GM18502 (cell line): ENCODE measurements around the gene IGSF22.

Experiments
- ATAC-seq: cut with Tn5 transposase; IDR thresholded peaks from one replicate; pipeline ENCODE4 v1.9.1; 2021; ENCODE audit warnings: mild to moderate bottlenecking; ENCODE audit not compliant: unreplicated experiment, poor library complexity

Gene IGSF22

GRCh38 chr11:18745251-18745650, 19.3 kb upstream of the IGSF22 start:
- no peak for ATAC-seq

GRCh38 chr11:18743900-18744514, 18.0 kb upstream of the IGSF22 start:
- no peak for ATAC-seq

- ATAC-seq = no peak
Observed at GRCh38 chr11:18743365-18743764, 17.4 kb upstream of the IGSF22 start.

GRCh38 chr11:18741783-18742182, 15.8 kb upstream of the IGSF22 start:
- no peak for ATAC-seq

- ATAC-seq = no peak
Observed at GRCh38 chr11:18739685-18740084, 13.7 kb upstream of the IGSF22 start.

- no peak for ATAC-seq
Observed at GRCh38 chr11:18737642-18738041, 11.7 kb upstream of the IGSF22 start.

- ATAC-seq = no peak
Observed at GRCh38 chr11:18736590-18737148, 10.7 kb upstream of the IGSF22 start.

- ATAC-seq = no peak
Observed at GRCh38 chr11:18733202-18733601, 7.2 kb upstream of the IGSF22 start.

GRCh38 chr11:18731949-18732821, 6.2 kb upstream of the IGSF22 start:
- ATAC-seq = peak; percentile 71

- peak; percentile 37 for ATAC-seq
Observed at GRCh38 chr11:18731441-18731840, 5.5 kb upstream of the IGSF22 start.

GRCh38 chr11:18730020-18730419, 4.0 kb upstream of the IGSF22 start:
- ATAC-seq = no peak

- no peak for ATAC-seq
Observed at GRCh38 chr11:18729426-18729825, 3.4 kb upstream of the IGSF22 start.

GRCh38 chr11:18728658-18729057, 2.7 kb upstream of the IGSF22 start:
- no peak for ATAC-seq

- peak; percentile 57 for ATAC-seq
Observed at GRCh38 chr11:18727479-18728236, 1.7 kb upstream of the IGSF22 start.

- no peak for ATAC-seq
Observed at GRCh38 chr11:18723991-18724390, 2.0 kb downstream of the IGSF22 start.

- no peak for ATAC-seq
Observed at GRCh38 chr11:18722293-18722637, 3.7 kb downstream of the IGSF22 start.

GRCh38 chr11:18721561-18722292, 4.3 kb downstream of the IGSF22 start:
- peak; percentile 72 for ATAC-seq

GRCh38 chr11:18720808-18721560, 5.0 kb downstream of the IGSF22 start:
- peak; percentile 77 for ATAC-seq

GRCh38 chr11:18720091-18720807, 5.7 kb downstream of the IGSF22 start:
- ATAC-seq = no peak
